GM23338 (cell line): ENCODE measurements around the gene GAB2. TPM values are rescaled to one million over a fixed set of nuclear protein-coding genes. Genes with fewer than 3 reads are reported as not detected.

Experiments used
- ATAC-seq: fragments of 200-7000 bp; cut with Tn5 transposase; 3 replicates; pipeline ENCODE4 v1.9.1; 2020
- DNase-seq: peaks from one replicate; pipeline ENCODE4 v3.0.0-alpha.2; 2015; ENCODE audit warnings: low spot score
- H2AFZ ChIP-seq: fragments of 200-600 bp; sonication (generic); 2 replicates; pipeline ENCODE4 v1.8.0; 2016; ENCODE audit warnings: antibody characterized with exemption, mild to moderate bottlenecking, moderate library complexity
- H3F3A ChIP-seq: fragments of 200-600 bp; sonication (generic); replicated peaks from 2 replicates; pipeline ENCODE4 v1.8.0; 2017; ENCODE audit warnings: antibody characterized with exemption, mixed run types, low read depth
- H3K27ac ChIP-seq: fragments of 200-600 bp; sonication (generic); 2 replicates; pipeline ENCODE4 v1.6.1; 2016; ENCODE audit warnings: low read depth
- H3K27me3 ChIP-seq: fragments of 200-600 bp; sonication (generic); 2 replicates; pipeline ENCODE4 v1.8.0; 2016; ENCODE audit warnings: mild to moderate bottlenecking, mixed run types, moderate library complexity; ENCODE audit not compliant: insufficient read depth
- H3K36me3 ChIP-seq: fragments of 200-600 bp; sonication (generic); 2 replicates; pipeline ENCODE4 v1.8.0; 2016; ENCODE audit warnings: mild to moderate bottlenecking; ENCODE audit not compliant: insufficient read depth
- H3K4me1 ChIP-seq: fragments of 200-600 bp; sonication (generic); 2 replicates; pipeline ENCODE4 v1.8.0; 2016; ENCODE audit warnings: mild to moderate bottlenecking, moderate library complexity; ENCODE audit not compliant: insufficient read depth
- H3K4me2 ChIP-seq: fragments of 200-600 bp; sonication (generic); 2 replicates; pipeline ENCODE4 v1.7.1; 2017; ENCODE audit warnings: mixed run types
- H3K4me3 ChIP-seq: fragments of 200-600 bp; sonication (generic); 2 replicates; pipeline ENCODE4 v1.6.1; 2016; ENCODE audit warnings: mixed run types
- H3K79me2 ChIP-seq: fragments of 200-600 bp; sonication (generic); replicated peaks from 2 replicates; pipeline ENCODE4 v1.8.0; 2017; ENCODE audit warnings: mild to moderate bottlenecking; ENCODE audit not compliant: insufficient read depth
- H3K9me2 ChIP-seq: fragments of 200-600 bp; sonication (generic); 2 replicates; pipeline ENCODE4 v1.8.0; 2017; ENCODE audit not compliant: insufficient read depth
- H4K20me1 ChIP-seq: fragments of 200-600 bp; sonication (generic); replicated peaks from 2 replicates; pipeline ENCODE4 v1.8.0; 2017; ENCODE audit warnings: mild to moderate bottlenecking; ENCODE audit not compliant: insufficient read depth
- H3K27ac Mint-ChIP-seq: 2 replicates; pipeline ENCODE4 v1.8.0; 2020; ENCODE audit warnings: inconsistent platforms, mild to moderate bottlenecking, moderate library complexity, mixed read lengths
- H3K27me3 Mint-ChIP-seq: 3 replicates; pipeline ENCODE4 v1.8.0; 2022; ENCODE audit warnings: low read depth, mild to moderate bottlenecking, moderate library complexity, mixed read lengths, inconsistent platforms; ENCODE audit not compliant: insufficient read depth, poor library complexity
- H3K36me3 Mint-ChIP-seq: 3 replicates; pipeline ENCODE4 v1.8.0; 2021; ENCODE audit warnings: low read depth, mild to moderate bottlenecking, inconsistent platforms, moderate library complexity, mixed read lengths
- H3K4me1 Mint-ChIP-seq: 3 replicates; pipeline ENCODE4 v1.8.0; 2020; ENCODE audit warnings: mild to moderate bottlenecking, inconsistent platforms, mixed read lengths
- H3K4me3 Mint-ChIP-seq: 3 replicates; pipeline ENCODE4 v1.8.0; 2021; ENCODE audit warnings: moderate library complexity, mild to moderate bottlenecking, inconsistent platforms, mixed read lengths
- H3K9me3 Mint-ChIP-seq: 3 replicates; pipeline ENCODE4 v1.8.0; 2020; ENCODE audit warnings: moderate library complexity, mild to moderate bottlenecking, inconsistent platforms, mixed read lengths
- CREB1 ChIP-seq: fragments of 250-450 bp; sonication (Bioruptor Pico); IDR thresholded peaks from 2 replicates; pipeline ENCODE4 v1.5.0; 2020; ENCODE audit warnings: low read depth, mild to moderate bottlenecking, moderate library complexity
- EZH2 ChIP-seq: fragments of 200-600 bp; sonication (generic); IDR thresholded peaks from one replicate; pipeline ENCODE4 v1.8.0; 2017; ENCODE audit warnings: antibody characterized with exemption, mild to moderate bottlenecking, low read depth; ENCODE audit not compliant: unreplicated experiment
- EZH2phosphoT487 ChIP-seq: fragments of 200-600 bp; sonication (generic); IDR thresholded peaks from one replicate; pipeline ENCODE4 v1.8.1; 2018; ENCODE audit warnings: antibody characterized with exemption; ENCODE audit not compliant: unreplicated experiment
- NANOG ChIP-seq: IDR thresholded peaks from 2 replicates; pipeline ENCODE4 v1.6.1; 2016; ENCODE audit warnings: antibody characterized with exemption, borderline replicate concordance
- REST ChIP-seq: IDR thresholded peaks from one replicate; pipeline ENCODE4 v1.6.1; 2018; ENCODE audit warnings: antibody characterized with exemption; ENCODE audit not compliant: unreplicated experiment
- STAT1 ChIP-seq: IDR thresholded peaks from one replicate; pipeline ENCODE4 v1.6.1; 2016; ENCODE audit warnings: antibody characterized with exemption; ENCODE audit not compliant: unreplicated experiment
- ZNF114 ChIP-seq: fragments of 250-450 bp; sonication (Bioruptor Pico); IDR thresholded peaks from 2 replicates; pipeline ENCODE4 v1.5.0; 2020; ENCODE audit warnings: mild to moderate bottlenecking, moderate library complexity
- ZNF462 ChIP-seq: fragments of 250-450 bp; sonication (Bioruptor Pico); IDR thresholded peaks from 2 replicates; pipeline ENCODE4 v1.5.0; 2020; ENCODE audit warnings: mild to moderate bottlenecking, moderate library complexity
- polyA plus RNA-seq: library from polyadenylated mRNA; unstranded; fragments of >200 nt; fragmentation: Nextera tagmentation; extraction: Ambion mirVana; gene quantifications from 2 replicates; pipeline ENCODE4 v1.2.1, GENCODE V29; 2016
- total RNA-seq: library from RNA; depleted of rRNA; stranded (reverse); fragments of >200 nt; shearing (Covaris generic); gene quantifications from 2 replicates; pipeline ENCODE4 v1.2.3, GENCODE V29; 2014

The GAB2 gene
- total and polyA plus RNA-seq, 2 experiments from 2014 or later, result 2.0 to 10.8 TPM

GRCh38 chr11:78415338-78415737 lies 2.3 kb downstream of the GAB2 start:
- Mint-ChIP-seq H3K27me3 (peaks cover 26% of the 10 kb centered on the region), H3K4me3 (peak overlapping the region; percentile 21; the same call in 2 of the 3 replicates), H3K4me1 (peaks cover 31% of the 10 kb centered on the region), H3K36me3 (no peaks in the 10 kb centered on the region), H3K27ac (no peak overlapping the region), H3K9me3 (no peaks in the 10 kb centered on the region)
- Histone ChIP-seq H3K27me3 (peaks cover 20% of the 10 kb centered on the region), H3F3A (0 out of 2 replicates have a peak, but pooled peaks cover 12% of the 10 kb centered on the region), H3K4me2 (no peak overlapping the region), H3K79me2 (peaks cover 15% of the 10 kb centered on the region), H3K4me1 (peaks cover 13% of the 10 kb centered on the region), H4K20me1 (peaks cover 3% of the 10 kb centered on the region; the same call in 1 of the 2 replicates), H3K9me2 (no peaks in the 10 kb centered on the region), H3K36me3 (no peaks in the 10 kb centered on the region), H3K4me3 (no peak overlapping the region), H2AFZ (no peak overlapping the region), H3K27ac (no peak overlapping the region)
- TF ChIP-seq EZH2phosphoT487 (no peak), ZNF462 (CRISPR knock-in tag) (no peak), NANOG (no peak), CREB1 (no peak), ZNF114 (CRISPR knock-in tag) (no peak), EZH2 (no peak), REST (no peak), STAT1 (no peak)
- ATAC-seq (no peak), DNase-seq (no peak)
